Germinal center (tissue), 1 donor: ENCODE results near the gene OPA3.
A peak's percentile ranks its signal among the peaks of the same experiment; 100 is the strongest.

ENCODE experiments used
- DNase-seq: peaks from one replicate; pipeline ENCODE4 v3.0.0; 2012; ENCODE audit warnings: mixed read lengths, low spot score

OPA3 gene

GRCh38 chr19:45567609-45568008 lies 17.0 kb downstream of the OPA3 start:
- DNase-seq: no peak

DNA sequence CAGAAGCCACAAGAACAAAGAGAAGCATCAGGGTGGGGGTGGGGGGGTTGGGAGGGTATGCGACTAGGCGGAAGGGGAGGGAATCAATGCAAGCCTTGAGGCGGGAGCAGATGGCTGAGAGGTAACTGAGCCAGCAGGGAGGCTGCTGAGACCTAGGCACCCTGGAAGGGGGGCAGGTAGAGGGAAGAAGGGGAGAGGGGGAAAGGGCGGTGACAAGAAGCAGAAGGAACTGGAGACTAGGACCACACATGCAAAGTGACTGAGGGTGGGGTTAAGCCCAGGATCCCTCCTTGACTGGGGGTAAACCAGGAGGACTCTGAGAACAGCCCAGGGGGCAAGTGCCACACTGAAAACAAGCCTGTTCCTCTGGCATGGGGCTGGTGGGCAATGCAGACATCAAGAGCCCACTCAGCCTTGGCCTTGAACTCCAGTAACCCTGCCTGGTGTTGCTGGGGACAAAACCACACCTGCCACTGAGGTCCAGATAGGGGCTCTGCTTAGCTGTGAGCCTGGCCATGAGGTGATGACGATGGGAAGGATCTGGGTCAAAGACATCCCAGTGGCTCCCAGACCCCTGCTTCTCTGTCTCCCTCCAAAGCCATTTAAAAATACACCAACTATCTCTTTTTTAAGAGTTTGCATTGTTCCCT lies 20.3 kb downstream of the OPA3 start:
- no peak for DNase-seq

- no peak for DNase-seq
Observed at GRCh38 chr19:45560686-45561085, 23.9 kb downstream of the OPA3 start.

- no peak for DNase-seq
Observed at GRCh38 chr19:45560038-45560437, 24.6 kb downstream of the OPA3 start.

GRCh38 chr19:45558399-45558878 lies 26.2 kb downstream of the OPA3 start:
- DNase-seq: peak; percentile 92

GRCh38 chr19:45556835-45557234 lies 27.8 kb downstream of the OPA3 start:
- no peak for DNase-seq

DNA sequence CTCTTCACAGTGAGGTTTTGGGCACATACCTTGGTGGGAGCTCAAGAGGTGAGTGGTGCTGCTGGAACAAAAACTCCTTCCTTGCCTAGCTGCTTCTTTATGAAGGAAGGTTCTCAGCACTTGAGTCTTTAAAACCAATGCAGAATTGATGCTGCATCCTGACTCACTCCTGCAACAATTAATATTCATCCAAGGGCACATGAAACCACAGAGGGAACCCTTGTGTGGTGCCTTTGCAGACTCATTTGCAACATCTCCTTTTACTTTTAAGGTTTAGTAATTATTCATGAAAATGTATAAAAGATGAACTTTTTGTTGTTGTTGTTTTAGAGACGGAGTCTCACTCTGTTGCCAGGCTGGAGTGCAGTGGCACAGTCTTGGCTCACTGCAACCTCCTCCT lies 30.1 kb downstream of the OPA3 start:
- DNase-seq: no peak

DNA sequence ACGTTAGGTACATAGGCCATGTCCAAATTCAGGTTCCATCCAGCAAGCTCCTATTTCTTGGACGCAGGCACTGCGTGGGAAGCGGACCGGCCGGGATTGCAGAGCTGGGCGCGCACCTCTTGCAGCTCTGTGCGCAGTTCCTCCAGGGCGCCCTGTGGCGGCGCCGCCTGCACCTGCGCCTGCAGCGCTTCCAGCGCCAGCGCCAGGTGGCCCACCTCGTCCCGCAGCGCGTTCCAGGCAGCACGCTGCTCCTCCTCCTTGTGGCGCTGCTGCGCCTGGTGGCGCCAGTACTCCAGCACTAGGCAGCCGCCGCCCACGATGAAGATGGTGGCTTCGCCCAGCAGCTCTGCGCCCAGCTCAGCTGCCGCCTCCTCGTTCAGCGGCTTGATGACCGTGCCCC lies 31.1 kb downstream of the OPA3 start:
- DNase-seq: no peak

GRCh38 chr19:45547965-45548609 lies 36.5 kb downstream of the OPA3 start:
- DNase-seq: no peak

DNA sequence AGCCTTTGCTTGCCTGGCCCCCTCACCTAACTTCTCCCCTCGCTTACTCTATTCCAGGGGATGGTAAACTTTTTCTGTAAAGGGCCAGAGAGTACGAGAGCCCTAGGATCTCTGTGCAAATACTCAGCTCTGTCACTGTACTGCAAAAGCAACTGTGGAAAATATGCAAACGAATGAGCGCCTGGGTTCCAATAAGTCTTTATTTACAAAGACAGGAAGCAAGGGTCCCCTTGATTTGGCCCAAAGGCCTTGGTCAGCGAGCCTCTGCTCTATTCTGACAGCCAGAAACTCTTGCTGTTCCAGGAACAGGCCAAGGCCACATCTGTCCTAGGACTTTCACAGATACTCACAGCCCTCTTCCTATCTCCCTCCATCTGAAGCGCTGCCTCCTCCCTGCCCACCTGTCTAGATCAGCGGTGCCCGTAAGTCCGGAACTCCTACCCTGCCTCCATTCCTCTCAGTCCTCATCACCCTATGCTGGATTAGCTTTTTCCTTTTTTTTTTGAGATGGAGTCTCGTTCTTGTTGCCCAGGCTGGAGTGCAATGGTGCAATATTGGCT lies 37.3 kb downstream of the OPA3 start:
- no peak for DNase-seq

DNA sequence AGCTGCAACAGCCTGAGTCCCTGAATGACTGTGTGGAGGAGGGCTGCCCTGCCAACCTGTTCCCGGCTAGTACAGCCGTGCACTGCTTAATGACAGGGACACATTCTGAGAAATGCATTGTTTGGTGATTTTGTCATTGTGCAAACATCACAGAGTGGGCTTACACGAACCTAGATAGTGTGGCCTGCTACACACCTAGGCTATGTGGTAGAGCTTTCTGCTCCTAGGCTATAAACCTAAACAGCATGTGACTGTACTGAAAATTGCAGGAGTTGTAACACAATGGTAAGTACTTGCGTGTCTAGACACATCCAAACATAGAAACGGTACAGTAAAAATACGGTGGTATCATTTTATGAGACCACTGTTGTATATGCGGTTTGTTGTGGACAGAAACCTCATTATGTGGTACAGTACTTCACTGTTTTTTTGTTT lies 42.4 kb downstream of the OPA3 start:
- DNase-seq: no peak

DNA sequence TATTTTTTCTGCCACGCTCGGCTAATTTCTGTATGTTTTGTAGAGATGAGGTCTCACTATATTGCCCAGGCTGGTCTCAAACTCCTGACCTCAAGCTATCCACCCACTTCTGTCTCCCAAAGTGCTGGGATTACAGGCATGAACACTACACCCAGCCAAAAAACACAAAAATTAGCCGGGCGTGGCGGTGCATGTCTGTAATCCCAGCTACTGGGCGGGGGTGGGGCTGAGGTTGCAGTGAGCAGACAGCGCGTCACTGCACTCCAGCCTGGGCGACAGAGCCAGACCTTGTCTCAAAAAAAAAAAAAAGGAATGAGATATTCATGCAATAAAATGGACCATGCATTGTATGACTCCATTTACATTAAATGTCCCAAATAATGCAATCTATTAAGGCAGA lies 45.1 kb downstream of the OPA3 start:
- DNase-seq: no peak

DNA sequence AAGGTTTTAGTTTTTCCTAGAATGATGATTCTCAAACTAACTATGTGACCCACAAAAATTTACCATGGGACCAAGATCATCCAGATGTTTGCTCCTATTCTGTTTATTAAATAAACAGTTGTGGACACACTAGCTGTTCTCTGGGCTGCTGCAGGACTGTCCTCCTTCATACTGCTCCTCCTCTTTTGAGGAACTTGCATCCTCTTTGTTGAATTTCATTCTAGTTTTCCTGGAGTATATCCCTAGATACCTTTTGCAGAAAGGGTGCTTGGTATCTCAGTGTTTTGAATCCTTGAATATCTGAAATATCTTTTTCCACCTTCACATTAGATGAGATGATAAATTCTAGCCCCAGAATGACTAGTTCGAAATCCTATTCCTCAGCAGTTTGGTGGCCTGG lies 53.3 kb downstream of the OPA3 start:
- DNase-seq: no peak

- no peak for DNase-seq
Observed at GRCh38 chr19:45529420-45529785, 55.2 kb downstream of the OPA3 start.

- DNase-seq: no peak
Observed at GRCh38 chr19:45528744-45529419, 55.7 kb downstream of the OPA3 start.

- DNase-seq: no peak
Observed at GRCh38 chr19:45528149-45528743, 56.4 kb downstream of the OPA3 start.

DNA sequence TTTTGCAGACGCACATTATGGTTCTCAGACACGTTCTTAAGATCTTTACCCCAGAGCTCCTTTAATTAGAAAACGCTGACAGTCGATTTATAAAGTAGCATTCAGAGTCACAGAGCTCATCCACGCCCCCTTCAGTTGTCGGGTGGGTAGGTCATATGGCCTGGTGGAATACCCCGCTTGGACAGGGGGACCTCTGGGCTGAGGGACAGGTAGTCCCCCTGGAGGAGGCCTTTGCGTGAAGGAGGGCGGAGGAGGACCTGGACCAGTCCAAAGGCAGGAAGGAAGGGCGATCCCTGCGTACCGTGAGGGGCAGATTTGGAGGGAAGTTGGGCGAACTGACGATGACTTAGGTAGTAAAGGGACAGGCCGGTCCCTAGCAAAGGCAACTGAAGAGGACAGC lies 56.9 kb downstream of the OPA3 start:
- no peak for DNase-seq

- DNase-seq: no peak
Observed at GRCh38 chr19:45526971-45527370, 57.6 kb downstream of the OPA3 start.

- no peak for DNase-seq
Observed at GRCh38 chr19:45526143-45526542, 58.5 kb downstream of the OPA3 start.

GRCh38 chr19:45524575-45525129 lies 60.0 kb downstream of the OPA3 start:
- DNase-seq: no peak

DNA sequence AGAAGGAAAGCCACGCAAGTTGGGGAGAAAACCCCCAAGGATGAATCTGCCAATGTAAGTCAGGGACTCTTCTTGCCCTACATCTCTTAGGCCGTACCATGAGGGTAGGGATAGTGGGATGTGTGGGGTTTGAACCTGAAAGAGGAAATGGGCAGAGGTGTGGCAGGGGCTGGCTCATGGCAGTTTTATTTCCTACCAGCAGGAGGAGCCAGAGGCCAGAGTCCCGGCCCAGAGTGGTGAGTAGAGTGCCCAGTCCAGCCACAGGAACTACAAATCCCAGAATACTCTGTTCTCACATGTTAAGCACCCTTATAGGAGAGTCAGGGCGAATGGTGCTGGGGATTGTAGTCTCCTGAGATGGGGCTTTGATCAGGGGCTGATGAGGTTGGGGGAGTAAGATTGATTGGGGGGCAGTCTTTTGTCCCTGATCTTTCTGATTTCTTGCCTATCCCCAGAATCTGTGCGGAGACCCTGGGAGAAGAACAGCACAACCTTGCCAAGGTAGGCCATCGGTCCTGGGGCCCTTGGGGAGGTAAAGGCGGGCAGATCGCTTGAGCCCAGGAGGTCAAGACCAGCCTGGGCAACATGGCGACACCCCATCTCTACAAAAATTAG lies 60.9 kb downstream of the OPA3 start:
- peak; percentile 88 for DNase-seq
